ENCODE data around the gene CENPO.

DNA sequence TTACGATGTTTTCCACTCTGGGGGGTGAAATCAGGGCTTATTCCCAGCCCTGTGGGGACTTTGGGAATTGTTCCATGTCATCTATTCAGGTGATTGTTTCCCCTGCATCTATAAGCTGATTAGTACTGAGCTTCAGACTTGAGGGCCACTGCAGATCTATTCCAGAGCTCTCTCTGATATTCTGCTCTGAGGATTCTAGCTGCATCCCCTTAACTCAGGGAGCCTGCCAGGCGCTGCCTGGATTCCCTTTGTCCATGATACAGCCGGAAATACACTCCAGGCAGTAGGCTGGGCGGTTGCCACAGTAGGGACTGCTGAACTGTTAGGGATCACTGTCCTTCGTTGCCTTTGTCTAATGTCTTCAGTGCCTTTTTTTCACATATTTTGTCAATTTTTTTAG is 31.4 kb upstream of the CENPO start:
- TF ChIP-seq EZH2 (optimal IDR thresholded peaks at IDR 0.05; ENCODE audit: low read depth, low read length): no peak
- no peak for TF ChIP-seq CTCF (IDR thresholded peaks at IDR 0.05; ENCODE audit: low read length)
